Measurements from ENCODE around the gene RAB27B. TPM values are rescaled to one million over a fixed set of nuclear protein-coding genes. Genes with fewer than 3 reads are reported as not detected.

The RAB27B gene
- total RNA-seq, 2 experiments from 2014 or later = 2.4 to 2.5 TPM

- H3K27me3 ChIP-seq (ENCODE audit: control insufficient read depth in 1 of 2, insufficient read depth in 2 of 2, low read length in 2 of 2) = no peaks in the 10 kb centered on the region
- intact Hi-C loops (cut with DNase I, micrococcal nuclease) = no loop called here
- no peaks in the 10 kb centered on the region for H3K36me3 ChIP-seq (ENCODE audit: insufficient read depth, low read length)
- POLR2A ChIA-PET = no interaction called here
- H3K4me1 ChIP-seq (ENCODE audit: insufficient read depth, low read length) = no peaks in the 10 kb centered on the region
- H3K36me3 Mint-ChIP-seq (ENCODE audit: low read depth) = no peaks in the 10 kb centered on the region
- H3K4me1 Mint-ChIP-seq (ENCODE audit: low read depth) = no peaks in the 10 kb centered on the region
- no peak overlapping the region for H3K4me3 Mint-ChIP-seq
- no peaks in the 10 kb centered on the region for H3K27me3 Mint-ChIP-seq
- no peak for DNase-seq
- H3K4me3 ChIP-seq (ENCODE audit: low read length) = no peak overlapping the region
- CTCF ChIA-PET = no interaction called here
- H3K9me3 Mint-ChIP-seq = no peaks in the 10 kb centered on the region
- H3K27ac Mint-ChIP-seq = no peak overlapping the region
- H3K27ac ChIP-seq (ENCODE audit: low read depth in 1 of 2, low read length in 2 of 2) = no peak overlapping the region
- no peak for ATAC-seq (ENCODE audit: poor library complexity)
- H3K9me3 ChIP-seq (ENCODE audit: control insufficient read depth in 1 of 2, insufficient read depth in 1 of 2, low read length in 2 of 2) = no peaks in the 10 kb centered on the region
- TF ChIP-seq, protein P1, sequence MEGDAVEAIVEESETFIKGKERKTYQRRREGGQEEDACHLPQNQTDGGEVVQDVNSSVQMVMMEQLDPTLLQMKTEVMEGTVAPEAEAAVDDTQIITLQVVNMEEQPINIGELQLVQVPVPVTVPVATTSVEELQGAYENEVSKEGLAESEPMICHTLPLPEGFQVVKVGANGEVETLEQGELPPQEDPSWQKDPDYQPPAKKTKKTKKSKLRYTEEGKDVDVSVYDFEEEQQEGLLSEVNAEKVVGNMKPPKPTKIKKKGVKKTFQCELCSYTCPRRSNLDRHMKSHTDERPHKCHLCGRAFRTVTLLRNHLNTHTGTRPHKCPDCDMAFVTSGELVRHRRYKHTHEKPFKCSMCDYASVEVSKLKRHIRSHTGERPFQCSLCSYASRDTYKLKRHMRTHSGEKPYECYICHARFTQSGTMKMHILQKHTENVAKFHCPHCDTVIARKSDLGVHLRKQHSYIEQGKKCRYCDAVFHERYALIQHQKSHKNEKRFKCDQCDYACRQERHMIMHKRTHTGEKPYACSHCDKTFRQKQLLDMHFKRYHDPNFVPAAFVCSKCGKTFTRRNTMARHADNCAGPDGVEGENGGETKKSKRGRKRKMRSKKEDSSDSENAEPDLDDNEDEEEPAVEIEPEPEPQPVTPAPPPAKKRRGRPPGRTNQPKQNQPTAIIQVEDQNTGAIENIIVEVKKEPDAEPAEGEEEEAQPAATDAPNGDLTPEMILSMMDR (IDR thresholded peaks at IDR 0.05) = no peak
These were observed 45.1 kb upstream of the RAB27B start for GRCh38 chr18:54783139-54783538.

GRCh38 chr18:54786206-54786605 is 42.1 kb upstream of the RAB27B start:
- Mint-ChIP-seq H3K27me3 (no peaks in the 10 kb centered on the region), H3K36me3 (ENCODE audit: low read depth) (no peaks in the 10 kb centered on the region), H3K27ac (no peak overlapping the region), H3K4me3 (no peak overlapping the region), H3K9me3 (no peaks in the 10 kb centered on the region), H3K4me1 (ENCODE audit: low read depth) (no peaks in the 10 kb centered on the region)
- ATAC-seq (ENCODE audit: poor library complexity) = no peak
- Histone ChIP-seq H3K27ac (ENCODE audit: low read depth in 1 of 2, low read length in 2 of 2) (no peak overlapping the region), H3K9me3 (ENCODE audit: control insufficient read depth in 1 of 2, insufficient read depth in 1 of 2, low read length in 2 of 2) (no peaks in the 10 kb centered on the region), H3K27me3 (ENCODE audit: control insufficient read depth in 1 of 2, insufficient read depth in 2 of 2, low read length in 2 of 2) (no peaks in the 10 kb centered on the region), H3K4me3 (ENCODE audit: low read length) (no peak overlapping the region), H3K36me3 (ENCODE audit: insufficient read depth, low read length) (no peaks in the 10 kb centered on the region), H3K4me1 (ENCODE audit: insufficient read depth, low read length) (no peaks in the 10 kb centered on the region)
- TF ChIP-seq, protein P1 (IDR thresholded peaks at IDR 0.05) = no peak
- CTCF ChIA-PET = no interaction called here
- DNase-seq = no peak
- POLR2A ChIA-PET = no interaction called here
- intact Hi-C loops (cut with DNase I, micrococcal nuclease) = no loop called here

GRCh38 chr18:54787121-54787520 is 41.2 kb upstream of the RAB27B start:
- H3K27me3 ChIP-seq (ENCODE audit: control insufficient read depth in 1 of 2, insufficient read depth in 2 of 2, low read length in 2 of 2) = no peaks in the 10 kb centered on the region
- H3K9me3 Mint-ChIP-seq = no peaks in the 10 kb centered on the region
- POLR2A ChIA-PET = no interaction called here
- CTCF ChIA-PET = interaction anchor here (0.8 kb wide), 1 partner anchor 33 kb away, joined by 3 read pairs; no protein-coding TSS in a partner anchor
- no peak overlapping the region for H3K27ac ChIP-seq (ENCODE audit: low read depth in 1 of 2, low read length in 2 of 2)
- no peak overlapping the region for H3K4me3 ChIP-seq (ENCODE audit: low read length)
- DNase-seq = no peak
- H3K36me3 Mint-ChIP-seq (ENCODE audit: low read depth) = no peaks in the 10 kb centered on the region
- TF ChIP-seq, protein P1 (IDR thresholded peaks at IDR 0.05) = no peak
- no peak overlapping the region for H3K27ac Mint-ChIP-seq
- ATAC-seq (ENCODE audit: poor library complexity) = no peak
- no peak overlapping the region for H3K4me3 Mint-ChIP-seq
- intact Hi-C loops (cut with DNase I, micrococcal nuclease) = no loop called here
- H3K36me3 ChIP-seq (ENCODE audit: insufficient read depth, low read length) = no peaks in the 10 kb centered on the region
- no peaks in the 10 kb centered on the region for H3K4me1 Mint-ChIP-seq (ENCODE audit: low read depth)
- H3K4me1 ChIP-seq (ENCODE audit: insufficient read depth, low read length) = no peaks in the 10 kb centered on the region
- H3K9me3 ChIP-seq (ENCODE audit: control insufficient read depth in 1 of 2, insufficient read depth in 1 of 2, low read length in 2 of 2) = peaks cover 0 to 4% of the 10 kb centered on the region in 2 experiments
- H3K27me3 Mint-ChIP-seq = no peaks in the 10 kb centered on the region

Measured in CD4-positive, alpha-beta T cell (primary cell).